PC-3 (cell line): ENCODE measurements around the gene UQCRC2. TPM values are rescaled to one million over a fixed set of nuclear protein-coding genes. Genes with fewer than 3 reads are reported as not detected.

Experiments
- ATAC-seq: fragments of 200-7000 bp; cut with Tn5 transposase; 2 replicates; pipeline ENCODE4 v1.9.1; 2020; ENCODE audit warnings: mild to moderate bottlenecking, moderate library complexity
- BruUV-seq: library from RNA; stranded (reverse); fragments of 400-500 nt; replicated peaks from 2 replicates; lab custom pipeline; 2021; lab: Mats Ljungman, UMichigan
- CTCF ChIA-PET: fragments of 300-600 bp; sonication (Branson Sonifier 250); formaldehyde crosslinking; loops from one replicate; lab custom pipeline; 2022; ENCODE audit warnings: antibody characterized with exemption; lab: Charles Lee
- POLR2A ChIA-PET: fragments of 300-600 bp; sonication (Branson Sonifier 250); formaldehyde crosslinking; loops from one replicate; lab custom pipeline; 2022; ENCODE audit warnings: antibody characterized with exemption; ENCODE audit not compliant: unreplicated experiment; lab: Charles Lee
- DNase-seq: peaks from one replicate; pipeline ENCODE4 v3.0.0-alpha.2; 2015
- H2AFZ ChIP-seq: fragments of 300-600 bp; sonication (generic); 2 replicates; pipeline ENCODE4 v1.6.0; 2016; ENCODE audit warnings: antibody characterized with exemption, low read length
- H3F3A ChIP-seq: fragments of 300-600 bp; sonication (generic); one replicate; pipeline ENCODE4 v1.6.0; 2017; ENCODE audit warnings: antibody characterized with exemption, low read length, control low read depth, mild to moderate bottlenecking; ENCODE audit not compliant: unreplicated experiment
- H3K27ac ChIP-seq: fragments of 300-600 bp; sonication (generic); 2 replicates; pipeline ENCODE4 v1.5.1; 2016; ENCODE audit warnings: mild to moderate bottlenecking, low read length
- H3K27me3 ChIP-seq: fragments of 300-600 bp; sonication (generic); 2 replicates; pipeline ENCODE4 v1.6.1; 2016; ENCODE audit warnings: low read length, mixed read lengths
- H3K36me3 ChIP-seq: fragments of 300-600 bp; sonication (generic); 2 replicates; pipeline ENCODE4 v1.6.1; 2016; ENCODE audit warnings: low read depth, mixed run types, low read length, mixed read lengths
- H3K4me1 ChIP-seq: fragments of 300-600 bp; sonication (generic); 2 replicates; pipeline ENCODE4 v1.5.1; 2016; ENCODE audit warnings: low read length; ENCODE audit not compliant: insufficient read depth
- H3K4me2 ChIP-seq: fragments of 300-600 bp; sonication (generic); 2 replicates; pipeline ENCODE4 v1.6.0; 2016; ENCODE audit warnings: low read length
- H3K4me3 ChIP-seq: fragments of 300-600 bp; sonication (generic); 2 replicates; pipeline ENCODE4 v1.5.1; 2016; ENCODE audit warnings: mild to moderate bottlenecking, low read length, mixed read lengths
- H3K79me2 ChIP-seq: fragments of 300-600 bp; sonication (generic); 2 replicates; pipeline ENCODE4 v1.6.1; 2017; ENCODE audit warnings: low read length, mixed read lengths
- H3K9ac ChIP-seq: fragments of 300-600 bp; sonication (generic); 2 replicates; pipeline ENCODE4 v1.6.0; 2016; ENCODE audit warnings: mild to moderate bottlenecking, low read length
- H3K9me2 ChIP-seq: fragments of 300-600 bp; sonication (generic); replicated peaks from 2 replicates; pipeline ENCODE4 v1.6.1; 2016; ENCODE audit warnings: mixed run types, low read length, mixed read lengths
- H3K9me3 ChIP-seq: fragments of 300-600 bp; sonication (generic); 2 replicates; pipeline ENCODE4 v1.6.1; 2016; ENCODE audit warnings: low read length, mixed read lengths
- H4K20me1 ChIP-seq: fragments of 300-600 bp; sonication (generic); 2 replicates; pipeline ENCODE4 v1.6.1; 2016; ENCODE audit warnings: low read length, mixed read lengths
- EZH2 ChIP-seq: fragments of 300-600 bp; sonication (generic); IDR thresholded peaks from one replicate; pipeline ENCODE4 v1.6.1; 2017; ENCODE audit warnings: antibody characterized with exemption, mild to moderate bottlenecking, low read length; ENCODE audit not compliant: unreplicated experiment
- EZH2phosphoT487 ChIP-seq: fragments of 300-600 bp; sonication (generic); IDR thresholded peaks from 2 replicates; pipeline ENCODE4 v1.6.1; 2018; ENCODE audit warnings: mild to moderate bottlenecking, antibody characterized with exemption, low read length, borderline replicate concordance
- intact Hi-C: fragments of 100-400 bp; cut with micrococcal nuclease; formaldehyde crosslinking; loops from 2 replicates; pipeline ENCODE4 v1.9.0; 2023
- total RNA-seq: library from RNA; depleted of rRNA; stranded (reverse); fragments of >200 nt; gene quantifications from 2 replicates; pipeline ENCODE4 v1.2.3, GENCODE V29; 2014
- TF ChIP-seq, protein P1 (sequence below): fragments of 300-600 bp; sonication (generic); conservative IDR thresholded peaks from 2 replicates; pipeline ENCODE4 v1.5.1; 2017; ENCODE audit warnings: antibody characterized with exemption, low read depth, mild to moderate bottlenecking, low read length

Gene UQCRC2
- total RNA-seq, 1 experiment from 2014 or later: 116 TPM

DNA sequence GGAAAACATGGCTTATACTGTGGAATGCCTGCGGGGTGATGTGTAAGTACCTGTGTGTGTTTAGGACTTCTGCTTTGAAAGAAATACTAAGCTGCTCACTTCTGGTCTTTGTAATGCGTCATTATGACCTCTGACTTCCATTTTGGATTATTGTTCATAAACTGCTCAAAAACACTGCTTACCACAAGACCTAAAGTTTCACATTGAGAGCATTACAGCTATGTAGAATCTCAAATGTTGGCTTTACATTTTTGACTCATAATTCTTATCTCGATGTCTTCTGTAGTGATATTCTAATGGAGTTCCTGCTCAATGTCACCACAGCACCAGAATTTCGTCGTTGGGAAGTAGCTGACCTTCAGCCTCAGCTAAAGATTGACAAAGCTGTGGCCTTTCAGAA, 9.3 kb downstream of the UQCRC2 start:
- no peaks in the 10 kb centered on the region for H4K20me1 ChIP-seq
- H3K27me3 ChIP-seq: no peaks in the 10 kb centered on the region
- ChIA-PET CTCF (no interaction called here), POLR2A (no interaction called here)
- no peaks in the 10 kb centered on the region for H3K9me2 ChIP-seq
- H3K79me2 ChIP-seq: peaks cover 5% of the 10 kb centered on the region
- no peak overlapping the region for H3K27ac ChIP-seq
- H3K9ac ChIP-seq: no peak overlapping the region
- DNase-seq (no peak), ATAC-seq (no peak)
- H3F3A ChIP-seq: no peaks in the 10 kb centered on the region
- BruUV-seq: no TSS peak
- intact Hi-C loops: no loop called here
- H3K4me1 ChIP-seq: no peaks in the 10 kb centered on the region
- peaks cover 79% of the 10 kb centered on the region for H3K36me3 ChIP-seq
- no peak overlapping the region for H3K4me3 ChIP-seq
- H3K9me3 ChIP-seq: no peaks in the 10 kb centered on the region
- H3K4me2 ChIP-seq: no peak overlapping the region
- no peak overlapping the region for H2AFZ ChIP-seq
- no peak for TF ChIP-seq EZH2
- TF ChIP-seq, protein P1, sequence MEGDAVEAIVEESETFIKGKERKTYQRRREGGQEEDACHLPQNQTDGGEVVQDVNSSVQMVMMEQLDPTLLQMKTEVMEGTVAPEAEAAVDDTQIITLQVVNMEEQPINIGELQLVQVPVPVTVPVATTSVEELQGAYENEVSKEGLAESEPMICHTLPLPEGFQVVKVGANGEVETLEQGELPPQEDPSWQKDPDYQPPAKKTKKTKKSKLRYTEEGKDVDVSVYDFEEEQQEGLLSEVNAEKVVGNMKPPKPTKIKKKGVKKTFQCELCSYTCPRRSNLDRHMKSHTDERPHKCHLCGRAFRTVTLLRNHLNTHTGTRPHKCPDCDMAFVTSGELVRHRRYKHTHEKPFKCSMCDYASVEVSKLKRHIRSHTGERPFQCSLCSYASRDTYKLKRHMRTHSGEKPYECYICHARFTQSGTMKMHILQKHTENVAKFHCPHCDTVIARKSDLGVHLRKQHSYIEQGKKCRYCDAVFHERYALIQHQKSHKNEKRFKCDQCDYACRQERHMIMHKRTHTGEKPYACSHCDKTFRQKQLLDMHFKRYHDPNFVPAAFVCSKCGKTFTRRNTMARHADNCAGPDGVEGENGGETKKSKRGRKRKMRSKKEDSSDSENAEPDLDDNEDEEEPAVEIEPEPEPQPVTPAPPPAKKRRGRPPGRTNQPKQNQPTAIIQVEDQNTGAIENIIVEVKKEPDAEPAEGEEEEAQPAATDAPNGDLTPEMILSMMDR: no peak
- TF ChIP-seq EZH2phosphoT487: no peak

DNA sequence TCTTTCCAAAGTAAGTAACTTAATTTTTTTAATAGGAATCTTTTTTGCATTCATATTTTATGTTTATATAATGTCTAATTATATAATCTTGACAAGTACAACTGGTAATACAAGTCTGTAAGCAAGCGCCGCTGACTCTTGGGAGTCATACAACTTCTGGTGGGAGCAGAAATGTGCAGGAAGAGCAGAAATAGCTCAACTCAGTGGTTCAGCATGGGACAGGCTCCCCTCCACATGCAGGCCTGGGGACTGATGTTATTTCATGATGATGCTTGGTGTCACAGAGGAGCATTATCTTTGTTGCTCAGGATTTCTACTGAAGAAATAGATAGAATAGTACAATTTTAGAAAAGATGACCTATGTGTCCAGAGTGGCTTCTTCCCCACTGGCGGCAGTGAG, 10.7 kb downstream of the UQCRC2 start:
- ChIA-PET POLR2A (no interaction called here), CTCF (no interaction called here)
- peaks cover 77% of the 10 kb centered on the region for H3K36me3 ChIP-seq

DNA sequence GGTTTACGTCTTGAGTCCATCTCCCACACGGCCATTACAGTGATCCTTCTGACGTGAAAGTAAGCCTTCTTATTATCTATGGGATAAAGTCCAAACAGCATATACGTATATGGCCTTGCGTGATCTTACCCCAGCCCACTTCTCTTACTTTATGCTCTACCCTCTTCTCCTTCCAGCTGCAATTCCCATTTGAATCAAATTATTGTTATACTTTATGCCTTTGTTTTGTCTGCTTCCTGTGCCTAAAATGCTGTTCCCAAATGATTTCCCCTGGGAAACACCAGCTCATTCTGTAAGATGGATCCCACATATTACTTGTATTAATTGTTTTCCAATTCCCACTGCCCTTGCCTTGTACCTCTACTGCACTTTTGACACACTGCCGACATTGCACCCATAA, 11.2 kb downstream of the UQCRC2 start:
- intact Hi-C loops: no loop called here
- Histone ChIP-seq H3F3A (no peaks in the 10 kb centered on the region), H3K27me3 (no peaks in the 10 kb centered on the region), H3K36me3 (peaks cover 76% of the 10 kb centered on the region), H3K4me3 (no peak overlapping the region), H3K4me2 (no peak overlapping the region), H3K9ac (no peak overlapping the region), H3K27ac (no peak overlapping the region), H3K9me3 (no peaks in the 10 kb centered on the region), H3K9me2 (no peaks in the 10 kb centered on the region), H3K79me2 (no peaks in the 10 kb centered on the region), H3K4me1 (no peaks in the 10 kb centered on the region), H2AFZ (no peak overlapping the region), H4K20me1 (no peaks in the 10 kb centered on the region)
- BruUV-seq: no TSS peak
- CTCF ChIA-PET: no interaction called here
- DNase-seq: no peak
- no peak for ATAC-seq
- TF ChIP-seq EZH2 (no peak), EZH2phosphoT487 (no peak)
- TF ChIP-seq, protein P1: no peak
- POLR2A ChIA-PET: no interaction called here

More for the DNA sequence above, 10.7 kb downstream of the UQCRC2 start:
- H3K4me3 ChIP-seq: no peak overlapping the region
- no peak for ATAC-seq
- H4K20me1 ChIP-seq: no peaks in the 10 kb centered on the region
- no peak overlapping the region for H3K9ac ChIP-seq
- H3K4me2 ChIP-seq: no peak overlapping the region
- no peaks in the 10 kb centered on the region for H3K79me2 ChIP-seq
- TF ChIP-seq, protein P1: no peak
- TF ChIP-seq EZH2: no peak
- TF ChIP-seq EZH2phosphoT487: no peak
- H3K27me3 ChIP-seq: no peaks in the 10 kb centered on the region
- H3K9me3 ChIP-seq: no peaks in the 10 kb centered on the region
- H3K9me2 ChIP-seq: no peaks in the 10 kb centered on the region
- BruUV-seq: no TSS peak
- H3F3A ChIP-seq: no peaks in the 10 kb centered on the region
- no peak overlapping the region for H2AFZ ChIP-seq
- intact Hi-C loops: no loop called here
- H3K4me1 ChIP-seq: no peaks in the 10 kb centered on the region
- no peak for DNase-seq
- no peak overlapping the region for H3K27ac ChIP-seq
